ENCODE results near the gene XRCC6. TPM values are rescaled to one million over a fixed set of nuclear protein-coding genes. Genes with fewer than 3 reads are reported as not detected.
"Not testable (repeated sequence)": the region's sequence is repeated elsewhere in the genome, so short reads cannot be mapped to it uniquely, and the experiment has no call there.

The XRCC6 gene
- total and polyA plus RNA-seq, 2 experiments from 2014 or later = 250 to 423 TPM

- peaks cover 13% of the 10 kb centered on the region for H3K36me3 ChIP-seq
- H3K27ac ChIP-seq = peak overlapping the region; percentile 84
- no peaks in the 10 kb centered on the region for H3K27me3 ChIP-seq
- no peak for TF ChIP-seq CTCF (IDR thresholded peaks at IDR 0.05; ENCODE audit: low read depth, low read length)
- peak overlapping the region; percentile 42 for H3K4me3 ChIP-seq
- no peaks in the 10 kb centered on the region for H3K9me3 ChIP-seq (ENCODE audit: low read depth)
- H3K4me1 ChIP-seq (ENCODE audit: low read depth) = no peaks in the 10 kb centered on the region
- no peak for DNase-seq (ENCODE audit: low read depth in 1 of 2, low spot score in 1 of 2)
Measured at GRCh38 chr22:41683052-41683451, 62.0 kb downstream of the XRCC6 start.

GRCh38 chr22:41683616-41684015, 62.5 kb downstream of the XRCC6 start:
- H3K27ac ChIP-seq = no peak overlapping the region
- no peak for TF ChIP-seq CTCF (IDR thresholded peaks at IDR 0.05; ENCODE audit: low read depth, low read length)
- H3K36me3 ChIP-seq = peaks cover 10% of the 10 kb centered on the region
- DNase-seq (ENCODE audit: low read depth in 1 of 2, low spot score in 1 of 2) = no peak
- H3K9me3 ChIP-seq (ENCODE audit: low read depth) = no peaks in the 10 kb centered on the region
- H3K4me3 ChIP-seq = no peak overlapping the region
- H3K4me1 ChIP-seq (ENCODE audit: low read depth) = no peaks in the 10 kb centered on the region
- H3K27me3 ChIP-seq = no peaks in the 10 kb centered on the region

GRCh38 chr22:41684194-41684593, 63.1 kb downstream of the XRCC6 start:
- Histone ChIP-seq H3K9me3 (ENCODE audit: low read depth) (no peaks in the 10 kb centered on the region), H3K4me3 (no peak overlapping the region), H3K4me1 (ENCODE audit: low read depth) (no peaks in the 10 kb centered on the region), H3K36me3 (peaks cover 6% of the 10 kb centered on the region), H3K27ac (no peak overlapping the region), H3K27me3 (no peaks in the 10 kb centered on the region)
- DNase-seq (ENCODE audit: low read depth in 1 of 2, low spot score in 1 of 2) = no peak
- no peak for TF ChIP-seq CTCF (IDR thresholded peaks at IDR 0.05; ENCODE audit: low read depth, low read length)

- not testable (repeated sequence) for H3K9me3 ChIP-seq (ENCODE audit: low read depth); H3K4me3 ChIP-seq; H3K36me3 ChIP-seq; H3K27ac ChIP-seq; H3K27me3 ChIP-seq; DNase-seq (ENCODE audit: low read depth in 1 of 2, low spot score in 1 of 2); H3K4me1 ChIP-seq (ENCODE audit: low read depth)
Measured at GRCh38 chr22:41686890-41687289, 65.8 kb downstream of the XRCC6 start.

- DNase-seq (ENCODE audit: low read depth in 1 of 2, low spot score in 1 of 2) = peak; percentile 36 to 62
- TF ChIP-seq CTCF (IDR thresholded peaks at IDR 0.05; ENCODE audit: low read depth, low read length) = no peak
- peak overlapping the region; percentile 83 for H3K4me3 ChIP-seq
- H3K36me3 ChIP-seq = no peaks in the 10 kb centered on the region
- H3K9me3 ChIP-seq (ENCODE audit: low read depth) = no peaks in the 10 kb centered on the region
- no peaks in the 10 kb centered on the region for H3K27me3 ChIP-seq
- peak overlapping the region; percentile 86 for H3K27ac ChIP-seq
- no peaks in the 10 kb centered on the region for H3K4me1 ChIP-seq (ENCODE audit: low read depth)
Measured at GRCh38 chr22:41687901-41688364, 66.8 kb downstream of the XRCC6 start.

GRCh38 chr22:41688365-41689211, 67.5 kb downstream of the XRCC6 start, which contains the start of gene SNU13:
Gene SNU13, minus strand, starts transcription at chr22:41688867. Its CDS starts 71 bp downstream, at chr22:41688796.
- no peaks in the 10 kb centered on the region for H3K36me3 ChIP-seq
- H3K27ac ChIP-seq = peak within 1 kb of the TSS; percentile 86
- H3K4me1 ChIP-seq (ENCODE audit: low read depth) = no peaks in the 10 kb centered on the region
- H3K27me3 ChIP-seq = no peaks in the 10 kb centered on the region
- no peaks in the 10 kb centered on the region for H3K9me3 ChIP-seq (ENCODE audit: low read depth)
- TF ChIP-seq CTCF (IDR thresholded peaks at IDR 0.05; ENCODE audit: low read depth, low read length) = no peak
- peak within 1 kb of the TSS; percentile 83 for H3K4me3 ChIP-seq
- DNase-seq (ENCODE audit: low read depth in 1 of 2, low spot score in 1 of 2) = peak; percentile 94 to 95
